ENCODE results near the gene SLC26A9.
A peak's percentile ranks its signal among the peaks of the same experiment; 100 is the strongest.

The SLC26A9 gene

DNA sequence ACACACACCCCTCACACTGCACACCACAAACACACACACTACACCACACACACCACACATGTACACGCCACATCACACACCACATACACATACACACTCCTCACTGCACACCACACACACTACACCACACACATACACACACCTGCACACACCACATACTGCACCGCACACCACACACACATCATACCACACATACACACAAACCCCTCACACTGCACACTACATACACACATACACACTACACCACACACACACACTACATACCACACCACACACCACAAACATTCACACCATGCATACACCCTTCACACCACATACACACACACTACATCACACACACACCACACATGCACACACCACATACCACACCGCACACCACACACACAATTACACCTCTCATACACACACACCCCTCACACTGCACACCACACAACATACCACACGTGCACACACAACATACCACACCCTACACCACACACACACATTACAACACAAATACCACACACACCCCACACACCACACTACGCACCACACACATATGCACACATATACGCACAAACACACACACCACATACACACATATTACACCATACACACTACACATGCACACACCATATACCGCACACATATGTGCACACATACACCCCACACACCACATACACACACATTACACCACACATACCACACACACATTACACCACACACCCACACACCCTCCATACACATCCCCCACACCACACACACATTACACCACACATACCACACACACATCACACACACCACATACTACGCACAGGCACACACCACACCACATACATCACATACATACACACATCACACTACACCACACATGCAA is 30.3 kb upstream of the SLC26A9 start:
- no peak for DNase-seq

DNA sequence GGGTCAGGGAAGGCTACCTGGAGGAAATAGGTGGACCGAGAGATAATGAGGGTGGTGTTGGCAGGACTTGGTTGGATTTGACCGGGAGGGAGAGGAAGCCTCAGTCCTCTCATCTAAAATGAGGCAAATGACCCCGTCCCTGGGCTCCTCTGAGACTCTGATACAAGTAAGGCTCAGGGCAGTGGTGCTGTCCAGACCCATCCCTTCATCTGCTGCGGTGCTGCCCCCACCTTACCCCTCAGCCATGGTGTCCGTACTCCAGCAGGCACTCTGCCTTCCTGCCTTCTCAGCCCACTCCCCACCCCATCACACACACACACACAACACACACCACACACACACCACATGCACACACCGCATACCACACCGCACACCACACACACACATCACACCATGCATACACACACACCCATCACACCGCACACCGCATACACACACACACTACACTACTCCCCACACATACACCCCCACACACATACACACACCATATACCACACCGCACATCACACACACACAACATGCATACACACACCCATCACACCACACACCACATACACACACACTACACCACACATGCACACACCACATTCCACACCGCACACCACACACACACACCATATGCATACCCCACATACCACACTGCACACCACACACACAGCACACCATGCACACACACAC is 29.4 kb upstream of the SLC26A9 start:
- DNase-seq: no peak

DNA sequence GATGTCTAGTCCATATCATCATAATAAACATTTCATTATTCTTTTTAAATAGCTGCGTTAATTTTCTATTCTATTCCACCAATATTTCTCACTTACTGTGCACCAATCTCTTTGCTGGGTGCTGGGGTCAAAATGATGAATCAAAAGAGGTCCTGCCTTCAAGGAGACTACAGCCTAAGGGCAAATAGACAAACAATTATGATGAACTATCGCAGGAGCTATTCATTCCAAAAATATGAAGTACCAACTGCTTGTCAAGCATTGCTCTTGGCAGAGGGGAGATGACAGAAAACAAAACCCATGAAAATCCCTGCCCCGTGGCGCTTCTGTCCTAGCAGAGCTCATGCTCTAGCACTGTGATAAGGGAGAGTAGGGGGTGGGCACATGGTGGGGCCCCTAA is 28.8 kb upstream of the SLC26A9 start:
- DNase-seq: peak; percentile 34

DNA sequence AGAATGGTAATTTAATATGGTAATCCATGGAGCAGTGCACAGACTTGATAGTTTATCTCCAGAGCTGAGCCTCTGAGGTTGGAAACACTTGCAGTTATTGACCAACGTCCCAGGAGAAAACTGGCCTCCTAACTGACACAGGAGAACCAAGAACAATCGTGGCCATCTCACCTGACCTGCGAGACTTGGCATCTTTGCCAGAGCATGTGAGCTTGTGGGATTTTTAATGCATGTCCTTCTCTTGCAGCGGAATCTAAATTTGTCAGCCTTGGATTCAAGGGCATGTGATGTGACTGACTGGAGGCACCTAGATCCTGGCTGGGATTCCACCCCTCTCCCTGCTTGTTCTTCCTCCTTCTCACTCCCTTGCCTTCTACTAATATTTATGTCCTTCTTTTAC is 27.8 kb upstream of the SLC26A9 start:
- DNase-seq: no peak

DNA sequence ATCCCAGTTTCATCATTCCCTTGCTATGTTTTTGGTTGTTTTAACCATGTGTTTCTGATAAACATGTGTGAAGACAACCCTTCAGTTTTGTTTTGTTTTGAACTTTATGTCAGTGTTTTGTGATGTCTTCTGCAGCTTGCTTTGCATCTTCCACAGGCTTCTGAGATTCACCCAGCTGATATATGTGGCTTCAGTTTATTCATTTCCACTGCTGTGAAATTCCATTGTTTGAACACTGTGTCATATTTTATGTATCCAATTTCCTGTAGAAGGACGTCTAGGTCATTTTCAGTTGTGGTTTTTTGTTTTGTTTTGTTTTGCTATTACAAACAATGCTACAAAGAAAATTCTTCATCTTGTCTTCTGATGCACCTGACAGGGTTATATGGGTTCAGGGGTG is 27.2 kb upstream of the SLC26A9 start:
- no peak for DNase-seq

DNA sequence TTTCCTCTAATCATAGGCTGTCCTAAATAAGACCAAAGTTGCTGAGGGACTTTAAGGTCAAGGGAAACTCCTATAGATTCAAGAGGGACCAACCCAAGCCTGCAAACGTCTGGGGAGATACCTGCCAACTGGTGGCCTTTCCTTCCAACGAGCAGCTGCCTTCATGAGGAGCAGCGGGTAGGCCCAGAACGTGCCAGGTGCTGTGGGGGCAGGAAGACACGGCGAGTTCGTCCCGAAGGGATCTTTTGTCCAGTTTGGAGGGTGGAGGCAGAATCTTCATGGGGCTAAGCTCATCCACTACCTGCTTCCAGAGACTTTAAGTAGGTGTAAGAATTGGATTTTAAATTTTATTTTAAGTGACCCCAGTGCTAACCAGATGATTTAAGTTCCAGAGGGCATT is 26.0 kb upstream of the SLC26A9 start:
- DNase-seq: no peak

DNA sequence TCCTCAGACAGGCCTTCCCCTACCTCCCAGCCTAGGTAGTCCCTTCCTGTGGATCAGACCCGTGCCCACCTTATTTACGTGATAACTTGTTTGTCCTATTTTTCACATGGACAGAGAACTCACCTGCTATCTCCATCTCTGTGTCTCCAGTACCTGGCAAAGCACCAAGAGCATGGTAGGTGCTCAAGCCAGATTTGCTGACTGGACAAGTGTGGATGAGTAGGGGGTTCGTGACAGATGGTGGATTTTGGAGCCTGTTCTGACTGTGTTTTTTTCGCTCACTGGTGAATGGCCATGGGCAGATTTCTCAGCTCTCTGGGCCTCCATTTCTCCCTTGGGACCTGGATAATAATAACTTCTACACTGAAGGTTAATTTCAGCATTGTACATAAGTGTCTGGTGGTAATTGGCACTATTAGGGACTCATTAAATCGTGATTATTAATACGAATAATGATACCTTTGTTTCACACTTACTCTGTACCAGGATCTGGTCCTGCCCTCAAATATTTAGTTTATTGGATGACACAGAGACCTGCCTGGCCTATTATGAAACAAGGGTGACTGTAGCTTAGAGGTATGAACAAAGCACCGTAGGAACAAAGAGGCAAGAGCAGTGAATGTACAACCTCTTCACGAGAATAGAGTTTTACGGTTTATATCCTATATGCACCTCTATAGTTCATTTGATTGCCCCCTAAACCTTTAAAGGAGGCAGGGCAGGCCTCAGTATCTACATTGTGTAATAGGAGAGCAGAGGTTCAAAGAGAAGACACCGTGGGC is 24.5 kb upstream of the SLC26A9 start:
- no peak for DNase-seq

DNA sequence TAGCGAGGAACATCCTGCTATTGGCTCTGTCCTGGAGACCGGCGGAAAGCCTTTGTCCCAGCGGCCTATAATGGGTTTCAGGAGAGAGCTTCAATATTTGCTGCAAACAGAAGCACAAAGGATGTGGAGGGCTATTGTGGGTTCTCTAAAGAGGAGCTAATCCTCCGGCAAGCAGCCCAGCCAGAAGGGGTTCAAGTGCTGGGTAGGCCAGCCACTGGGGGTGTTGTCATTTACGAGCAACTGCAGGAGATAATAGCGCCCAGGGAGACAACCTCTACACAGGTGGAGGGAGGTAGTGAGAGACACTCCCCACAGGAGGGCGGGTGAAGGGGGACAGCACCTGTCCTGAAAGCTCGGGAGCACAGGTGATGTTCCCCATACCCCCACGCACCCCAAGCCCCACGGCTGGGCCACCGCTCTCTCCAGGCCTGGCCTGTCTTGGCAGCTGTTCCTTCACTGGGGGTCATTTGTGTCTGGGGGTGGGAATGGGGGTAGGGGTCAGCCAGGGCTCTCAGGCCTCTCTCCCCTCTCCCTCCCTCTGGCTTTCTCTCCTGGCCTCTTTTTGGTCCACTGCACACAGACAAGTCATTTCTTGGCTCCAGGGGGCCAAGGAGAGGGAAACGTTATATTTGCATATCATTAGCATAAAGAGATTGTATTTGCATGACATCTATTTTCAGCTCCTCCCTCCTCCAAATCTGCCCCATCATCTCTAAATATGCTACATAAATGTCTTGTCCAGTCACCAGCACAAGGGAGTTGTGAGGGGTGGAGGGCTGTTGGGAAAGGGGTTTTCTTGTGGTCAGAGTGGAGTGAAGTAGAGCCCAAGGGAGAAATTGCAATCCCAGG is 22.0 kb upstream of the SLC26A9 start:
- DNase-seq: no peak

DNA sequence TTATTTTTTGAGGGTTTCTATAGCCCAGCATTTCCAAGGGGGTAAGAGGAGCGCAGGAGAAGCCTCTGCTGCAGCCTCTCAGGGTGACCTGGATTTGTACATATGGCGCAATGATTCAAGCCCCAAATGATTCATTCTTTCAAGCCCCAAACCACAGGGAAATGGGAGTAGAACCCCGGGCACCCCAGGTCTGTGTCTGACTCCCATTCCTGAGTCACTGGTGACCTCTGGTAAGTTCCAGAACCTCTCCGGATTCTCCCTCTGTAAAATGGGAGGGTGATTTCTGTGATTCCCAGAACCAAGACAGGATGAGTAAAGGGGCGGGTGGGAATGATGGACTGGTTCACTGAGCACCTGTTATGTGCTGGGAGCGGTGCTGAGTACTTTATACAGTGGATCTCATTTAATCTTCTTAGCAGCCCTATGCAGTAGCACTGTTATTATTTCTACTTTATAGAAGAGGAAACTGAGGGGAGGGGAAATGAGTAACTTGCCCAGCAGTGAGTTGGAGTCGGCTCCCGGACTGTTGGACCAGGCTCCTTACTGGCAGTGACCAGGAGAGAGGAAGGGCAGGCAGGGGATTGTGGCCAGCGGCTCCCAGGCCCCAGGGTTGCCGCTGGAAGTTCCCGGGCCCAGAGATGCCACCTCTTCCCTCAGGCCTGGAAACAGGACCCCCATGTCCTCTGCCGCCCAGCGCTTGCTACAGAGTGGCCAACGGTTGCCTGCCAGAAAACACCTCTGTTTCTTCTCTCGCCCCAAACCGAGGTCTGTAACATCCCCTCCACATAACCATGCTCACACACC is 20.3 kb upstream of the SLC26A9 start:
- DNase-seq: peak; percentile 94

DNA sequence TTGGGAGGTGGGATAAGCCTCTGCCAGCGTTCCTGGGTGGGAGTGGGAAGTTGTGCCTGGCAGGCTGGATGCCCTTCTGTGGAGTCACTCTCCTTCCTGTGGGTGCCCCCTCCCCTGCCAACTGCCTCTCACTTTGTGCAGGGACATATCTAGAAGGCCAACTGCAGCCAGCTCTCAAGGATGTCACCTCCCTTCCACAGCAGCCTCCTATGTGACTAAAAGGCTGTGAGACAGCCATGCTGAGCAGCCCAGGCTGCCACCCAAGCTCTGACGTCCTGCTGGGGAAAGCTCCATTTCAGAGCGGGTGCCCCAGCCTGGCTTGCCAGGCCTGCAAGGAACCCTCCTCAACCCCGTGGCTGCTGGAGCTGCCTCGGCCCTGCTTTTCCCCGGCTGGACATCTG is 19.6 kb upstream of the SLC26A9 start:
- peak; percentile 9 for DNase-seq

DNA sequence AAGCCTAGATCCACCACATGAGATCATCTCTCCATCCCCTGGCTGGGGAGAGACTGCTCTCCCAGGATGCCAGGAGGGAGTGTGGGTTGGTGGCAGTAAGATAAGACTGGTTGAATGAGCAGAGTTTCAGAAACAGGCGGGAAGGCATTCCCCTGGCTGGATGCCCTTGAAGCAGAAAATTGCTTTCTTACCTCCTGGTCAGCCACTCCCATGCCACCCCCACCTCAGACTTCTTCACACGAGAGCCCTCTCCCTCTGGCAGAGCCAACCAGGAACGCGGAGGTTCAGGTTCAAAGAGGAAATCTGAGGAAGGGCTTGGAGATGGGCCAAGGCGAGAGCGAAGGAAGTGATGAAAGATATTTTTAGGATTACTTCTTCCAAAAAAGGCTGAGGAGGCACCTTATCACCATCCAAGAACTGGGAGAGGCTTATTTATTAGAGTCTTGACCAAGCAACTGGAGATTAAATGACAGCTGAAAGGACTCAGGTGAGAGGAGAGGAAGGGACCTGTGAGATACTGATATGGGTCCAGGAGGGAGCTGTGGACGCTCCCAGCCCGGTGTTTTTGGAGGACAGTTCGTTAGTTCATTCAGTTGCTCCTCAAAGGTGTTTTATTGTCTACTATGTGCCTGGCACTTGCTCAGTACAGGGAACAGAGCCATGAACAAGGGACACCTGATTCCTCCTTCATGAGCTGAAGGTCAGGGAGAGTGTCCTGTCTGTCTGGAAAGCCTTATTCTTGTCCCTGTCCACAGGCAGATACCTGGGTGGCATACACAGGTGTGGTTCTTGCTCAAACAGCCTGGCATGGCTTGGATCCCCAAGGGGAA is 18.9 kb upstream of the SLC26A9 start:
- DNase-seq: peak; percentile 98

DNA sequence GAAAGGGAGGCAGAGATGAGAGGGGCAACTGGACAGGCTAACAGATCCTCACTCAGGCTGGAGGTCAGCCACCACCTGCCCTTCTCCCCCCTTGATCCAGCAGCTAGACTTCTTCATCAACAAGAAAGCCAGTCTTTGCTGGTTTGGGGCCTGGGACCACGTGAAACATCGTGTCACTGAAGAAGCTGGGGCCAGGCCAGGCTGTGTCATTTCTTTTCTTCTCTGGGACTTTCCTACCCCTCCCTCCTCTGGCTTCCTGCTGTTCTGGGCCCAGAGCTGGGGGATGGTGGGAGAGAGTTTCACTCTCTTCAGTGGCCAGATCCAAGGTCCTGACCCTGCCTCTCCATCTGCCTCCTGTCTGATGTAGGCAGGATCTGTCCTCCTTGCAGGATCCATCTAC is 18.1 kb upstream of the SLC26A9 start:
- DNase-seq: no peak

DNA sequence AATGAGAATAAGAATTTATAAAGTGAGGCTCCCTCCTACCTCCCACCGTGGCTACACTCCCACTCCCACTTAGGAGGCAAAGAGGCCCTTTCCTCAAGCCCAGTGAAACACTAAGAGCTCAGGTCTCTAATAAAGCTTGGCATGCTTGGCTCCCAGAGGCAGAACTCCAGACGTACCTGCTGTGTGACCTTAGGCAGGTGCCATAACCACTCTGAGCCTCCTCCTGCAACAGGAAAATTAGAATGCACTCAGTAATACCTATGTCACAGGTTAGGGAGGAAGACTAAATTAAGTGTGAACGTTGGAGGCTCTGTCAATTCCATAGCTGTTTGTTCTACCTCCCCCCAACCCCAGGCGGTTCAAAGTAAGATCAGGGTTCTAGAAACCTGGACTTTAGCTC is 16.5 kb upstream of the SLC26A9 start:
- no peak for DNase-seq

DNA sequence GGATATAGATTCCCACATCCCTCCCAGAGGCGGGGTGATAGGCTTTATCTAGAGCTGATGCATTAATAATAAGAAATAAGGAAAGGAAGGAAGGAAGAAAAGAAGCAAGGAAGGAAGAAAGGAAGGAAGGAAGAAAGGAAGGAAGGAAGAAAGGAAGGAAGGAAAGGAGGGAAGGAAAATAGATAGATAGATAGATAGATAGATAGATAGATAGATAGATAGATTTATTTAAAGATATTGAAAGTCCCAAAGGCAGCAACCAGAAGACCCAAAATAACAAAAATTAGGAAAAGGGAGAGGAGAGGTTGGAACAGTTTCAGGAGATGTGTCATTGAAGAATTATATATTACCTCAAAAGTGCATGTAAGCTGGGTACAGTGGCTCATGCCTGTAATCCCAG is 12.2 kb upstream of the SLC26A9 start:
- no peak for DNase-seq

DNA sequence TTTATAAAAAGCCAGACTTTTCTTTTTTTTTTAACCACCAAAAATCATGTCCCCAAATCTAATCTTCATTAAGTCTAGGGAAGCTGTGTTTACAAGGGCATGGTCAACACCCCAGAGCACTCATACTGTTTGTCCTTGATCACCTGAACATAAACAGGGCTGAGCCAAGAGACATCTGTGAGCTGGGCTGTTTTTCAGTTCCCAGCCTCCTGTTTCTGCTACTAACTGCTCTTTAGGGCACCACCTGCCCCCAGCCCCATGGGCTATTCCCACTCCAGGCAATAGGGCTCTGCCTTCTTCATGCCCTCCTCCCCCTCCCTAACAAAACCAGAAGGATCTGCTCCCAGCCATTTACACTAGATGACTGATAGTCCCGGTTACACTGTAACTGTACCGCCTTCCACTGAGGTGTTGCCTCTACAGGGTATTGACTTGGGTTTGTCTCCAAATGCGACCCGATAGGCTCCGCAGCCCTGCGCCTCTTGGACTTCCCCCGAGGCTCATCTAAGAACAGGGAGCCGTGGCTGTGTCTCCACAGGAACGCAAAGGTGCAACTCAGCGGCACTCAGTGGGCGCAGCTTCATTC is 11.7 kb upstream of the SLC26A9 start:
- DNase-seq: no peak

DNA sequence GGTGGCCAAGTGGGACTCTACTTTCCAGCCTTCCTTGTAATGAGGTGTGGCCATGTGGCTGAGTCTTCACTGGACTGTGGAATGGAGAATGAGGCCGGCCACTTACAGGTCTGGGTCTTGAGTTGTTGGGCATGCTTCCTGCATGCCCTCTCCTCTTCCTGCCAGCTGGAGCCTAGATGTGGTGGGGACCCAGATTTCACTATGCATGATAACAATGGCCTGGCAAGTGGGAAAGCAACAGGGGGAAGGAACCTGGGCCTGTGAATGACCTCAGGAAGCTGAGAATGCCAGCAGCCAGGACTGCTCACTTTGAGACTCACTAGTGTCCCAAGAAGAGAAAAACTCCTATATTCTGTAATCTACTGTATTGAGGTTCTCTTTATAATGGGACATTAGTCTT is 8.5 kb upstream of the SLC26A9 start:
- no peak for DNase-seq

DNA sequence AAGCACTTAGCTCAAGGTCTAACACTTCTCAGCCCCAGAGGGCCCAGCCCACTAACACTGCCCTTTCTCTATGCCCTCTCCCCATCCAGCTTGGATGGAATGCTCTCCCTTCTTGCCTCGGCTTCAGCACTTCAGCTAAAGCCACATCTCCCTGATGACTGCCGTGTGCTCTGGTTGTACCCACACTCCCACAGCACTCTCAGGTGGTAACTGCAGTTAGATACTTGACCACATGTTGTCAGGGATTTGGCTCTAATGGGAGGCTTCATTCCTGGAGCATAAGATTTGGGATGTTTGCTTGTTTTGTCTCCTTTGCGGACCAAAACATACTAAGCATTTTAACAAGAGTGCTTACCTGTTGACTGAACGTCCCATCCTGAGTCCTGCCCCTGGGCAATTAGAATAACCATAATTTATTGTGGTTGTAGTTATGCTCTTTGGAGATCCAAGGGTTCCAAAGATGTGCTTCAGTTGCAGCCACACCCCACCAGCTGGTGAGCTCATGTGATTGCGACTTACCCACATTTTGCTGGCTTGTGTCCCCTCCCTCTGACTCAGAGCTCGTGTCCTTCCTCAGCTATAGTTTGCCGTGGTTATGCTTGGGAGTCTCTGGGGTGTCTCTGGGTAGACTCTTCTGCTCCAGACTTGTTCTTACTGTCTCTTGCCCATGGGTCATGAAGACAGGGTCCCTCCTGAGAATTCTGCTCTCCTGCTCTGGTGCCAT is 7.7 kb upstream of the SLC26A9 start:
- no peak for DNase-seq

DNA sequence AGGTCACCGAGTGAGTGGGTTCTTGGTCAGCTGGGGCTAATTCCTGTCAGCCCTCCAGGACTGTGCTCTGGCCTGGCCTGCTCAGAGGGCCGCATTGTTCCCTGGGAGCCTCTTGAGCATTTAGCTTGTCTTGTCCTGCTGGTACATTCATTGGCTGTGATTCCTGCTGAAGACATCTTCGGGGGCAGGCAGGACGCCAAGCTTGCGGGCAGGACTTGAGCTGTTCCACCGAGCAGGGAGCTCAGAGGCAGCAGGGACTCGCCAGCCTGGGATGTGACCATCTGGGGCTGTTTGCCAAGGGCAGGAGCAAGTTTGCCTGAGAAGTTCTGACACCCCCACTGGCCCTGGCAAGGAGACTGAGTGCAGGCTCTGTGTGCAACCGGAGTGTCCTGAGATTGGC is 7.0 kb upstream of the SLC26A9 start:
- DNase-seq: no peak

DNA sequence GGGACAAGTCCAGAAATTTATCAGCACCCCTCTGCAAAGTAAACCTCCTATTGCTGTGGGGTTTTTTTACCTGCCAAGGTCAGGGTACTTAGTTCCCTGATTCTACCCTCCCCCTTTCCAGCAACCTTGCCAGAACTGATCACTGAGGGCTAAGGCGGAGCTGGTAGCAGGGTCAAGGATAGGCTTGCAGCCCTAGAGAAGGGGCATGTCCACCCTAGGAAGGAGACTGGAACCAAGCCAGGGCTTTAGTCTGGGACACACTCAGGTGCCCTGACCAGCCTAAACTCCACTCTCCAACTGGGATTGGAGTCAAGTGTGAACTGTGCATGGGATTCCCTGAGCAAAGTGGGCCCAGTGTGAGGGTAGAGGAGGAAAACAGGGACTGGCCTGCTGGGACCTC is 6.5 kb upstream of the SLC26A9 start:
- no peak for DNase-seq

DNA sequence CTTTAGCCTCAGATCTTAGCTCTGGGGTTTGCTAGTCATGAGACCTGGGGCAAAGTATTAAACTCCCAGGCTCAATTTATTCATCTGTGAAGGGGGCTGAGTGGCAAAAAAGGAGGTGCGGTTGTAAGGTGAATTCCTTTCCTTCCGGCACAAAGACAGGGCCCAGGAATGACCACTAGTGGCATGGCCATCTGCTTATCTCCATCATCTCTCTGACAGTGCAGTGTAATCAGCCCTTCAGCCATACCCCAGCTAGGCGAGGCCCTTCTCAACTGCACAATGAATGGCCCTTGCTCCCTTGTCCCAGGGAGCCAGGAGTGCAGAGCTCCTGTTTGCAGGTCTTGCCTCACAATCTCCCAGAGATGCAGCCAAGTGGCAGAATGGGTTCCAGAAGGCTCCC is 5.6 kb upstream of the SLC26A9 start:
- no peak for DNase-seq
